NCI-H1930 (cell line): ENCODE data around the gene TRAPPC2L.

ENCODE experiments used
- DNase-seq, 2 experiments: peaks; one replicate each; lab custom pipeline; 2025; lab: John Stamatoyannopoulos, UW

Gene TRAPPC2L

DNA sequence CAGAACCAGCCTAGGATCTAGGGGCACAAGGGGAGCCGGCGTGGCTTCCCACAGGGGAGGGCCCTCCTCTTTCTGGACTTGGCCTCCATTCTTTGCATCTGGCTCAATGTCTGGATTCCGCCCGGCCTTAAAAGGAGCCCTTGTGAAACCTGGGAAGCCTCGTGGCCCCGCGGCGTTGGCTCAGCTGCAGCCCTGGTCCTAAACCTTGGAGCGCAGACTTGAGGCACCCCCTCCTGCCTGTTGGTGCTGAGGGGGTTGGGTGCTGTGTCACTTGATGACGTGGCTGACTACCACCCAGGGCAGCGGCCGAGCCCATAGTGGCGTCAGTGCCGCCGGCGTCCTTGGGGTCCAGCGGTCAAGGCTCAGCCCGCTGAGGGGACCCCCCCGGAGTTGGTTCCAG, 4.4 kb downstream of the TRAPPC2L start:
- no peak for DNase-seq

DNA sequence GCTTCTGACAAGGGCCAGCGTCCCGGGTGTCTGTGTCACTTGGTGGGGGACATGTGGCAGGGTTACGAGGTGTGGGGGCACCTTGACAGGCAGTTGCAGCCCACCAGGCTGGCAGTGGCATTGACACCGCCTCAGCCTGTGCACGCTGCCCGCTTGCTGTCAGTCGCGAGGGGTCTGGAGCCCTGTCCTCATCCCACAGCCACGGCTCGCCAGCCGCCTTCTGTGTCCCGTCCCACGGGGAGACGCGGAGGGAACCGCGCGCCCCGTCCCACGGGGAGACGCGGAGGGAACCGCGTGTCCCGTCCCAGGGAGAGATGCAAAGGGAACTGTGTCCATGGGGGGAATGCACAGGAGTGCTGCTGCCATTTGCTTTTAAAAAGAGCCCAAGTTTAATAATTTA, 6.0 kb downstream of the TRAPPC2L start:
- no peak for DNase-seq

DNA sequence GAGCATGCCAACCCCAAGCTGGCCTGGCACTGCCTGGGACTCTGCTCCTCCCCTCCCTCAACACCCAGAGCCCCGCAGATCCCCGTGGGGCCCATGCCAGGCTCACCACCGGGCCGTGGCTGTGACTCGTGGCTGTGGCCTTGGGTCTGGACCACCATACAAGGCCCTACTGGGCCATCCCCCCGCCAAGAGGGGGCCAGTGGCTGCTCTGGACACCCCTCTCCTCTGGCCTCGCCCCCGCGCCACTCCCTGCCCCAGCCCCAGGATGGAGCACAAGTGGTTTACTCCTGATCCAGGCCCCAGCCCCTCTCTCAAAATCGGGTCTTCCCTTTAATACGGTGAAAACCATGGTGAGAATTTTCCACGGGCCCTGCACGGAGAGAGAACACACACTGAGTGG, 6.5 kb downstream of the TRAPPC2L start:
- DNase-seq, result no peak

DNA sequence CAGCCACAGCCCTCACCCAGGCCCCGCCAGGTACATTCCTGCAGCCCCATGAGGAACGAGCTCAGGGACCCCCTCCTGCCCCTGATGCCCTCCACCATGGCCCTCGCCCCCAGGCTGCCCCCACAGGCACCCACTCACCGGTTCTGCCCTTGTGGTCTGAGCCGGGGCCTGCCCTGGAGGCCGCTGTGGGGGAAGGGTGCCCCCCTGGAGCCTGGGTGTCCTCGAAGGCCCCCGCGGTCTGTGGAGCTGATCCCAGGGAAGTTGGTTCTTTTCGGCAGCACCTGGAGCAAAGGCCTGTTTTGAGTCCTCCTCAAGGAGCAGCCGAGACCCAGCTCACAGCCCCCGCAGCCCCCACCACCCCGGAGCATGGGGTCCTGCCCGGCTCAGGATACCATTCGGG, 7.2 kb downstream of the TRAPPC2L start:
- DNase-seq, result no peak

DNA sequence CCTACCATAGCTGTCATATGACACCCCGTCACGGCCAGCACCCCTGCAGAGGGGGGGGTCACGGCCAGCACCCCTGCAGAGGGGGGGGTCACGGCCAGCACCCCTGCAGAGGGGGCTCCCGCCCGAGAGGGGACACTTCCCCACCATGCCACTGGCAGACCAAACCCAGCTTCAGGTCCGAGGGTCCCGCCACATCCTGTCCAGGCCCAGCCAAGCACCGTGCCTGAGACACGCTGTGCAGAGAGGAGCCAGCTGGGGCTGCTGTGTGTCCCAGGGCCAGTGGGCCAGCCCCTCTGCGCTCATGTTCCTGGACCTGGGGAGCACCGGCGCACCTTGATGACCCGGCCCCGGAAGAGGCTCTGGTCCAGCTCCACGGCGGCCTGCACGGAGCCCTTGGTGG, 7.6 kb downstream of the TRAPPC2L start:
- no peak for DNase-seq

DNA sequence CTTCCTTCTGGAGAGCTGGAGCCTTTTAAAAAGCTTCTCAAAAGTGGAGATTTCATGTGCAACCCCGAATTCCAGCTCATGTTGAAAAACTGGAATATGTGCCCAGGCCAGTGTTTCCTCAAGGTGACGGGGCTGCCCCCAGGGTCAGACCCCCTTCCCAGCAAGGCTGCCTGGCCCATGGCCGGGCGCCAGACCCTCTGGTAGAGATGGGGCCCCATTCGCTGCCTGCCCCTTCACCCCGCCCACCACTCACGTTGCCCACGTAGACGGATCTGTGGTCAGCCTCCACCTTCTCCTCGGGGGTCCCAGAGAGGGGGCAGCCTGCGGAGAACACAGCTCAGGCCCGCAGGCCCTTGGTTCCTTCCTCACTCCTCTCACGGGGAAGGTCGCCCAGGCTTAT, 8.4 kb downstream of the TRAPPC2L start:
- no peak for DNase-seq

DNA sequence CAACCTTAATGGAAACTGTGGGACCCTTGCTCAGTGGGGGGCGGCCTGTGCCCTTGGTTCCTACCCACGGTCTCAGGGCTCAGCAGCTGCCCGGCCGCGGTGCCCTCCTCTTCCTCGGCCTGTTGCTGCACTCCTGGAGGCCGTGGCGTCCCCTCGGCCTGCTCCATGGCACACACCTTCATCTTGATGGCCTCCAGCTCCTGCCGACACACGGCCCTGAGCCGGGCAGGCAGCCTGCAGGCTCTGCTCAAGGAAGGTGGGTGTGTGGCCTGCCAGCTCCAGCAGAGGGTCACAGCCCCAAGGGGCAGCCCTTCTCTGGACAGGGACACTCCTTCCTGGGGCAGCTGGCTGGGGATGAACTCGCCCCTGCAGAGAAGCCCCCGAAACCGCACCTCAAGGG, 8.8 kb downstream of the TRAPPC2L start:
- no peak for DNase-seq

DNA sequence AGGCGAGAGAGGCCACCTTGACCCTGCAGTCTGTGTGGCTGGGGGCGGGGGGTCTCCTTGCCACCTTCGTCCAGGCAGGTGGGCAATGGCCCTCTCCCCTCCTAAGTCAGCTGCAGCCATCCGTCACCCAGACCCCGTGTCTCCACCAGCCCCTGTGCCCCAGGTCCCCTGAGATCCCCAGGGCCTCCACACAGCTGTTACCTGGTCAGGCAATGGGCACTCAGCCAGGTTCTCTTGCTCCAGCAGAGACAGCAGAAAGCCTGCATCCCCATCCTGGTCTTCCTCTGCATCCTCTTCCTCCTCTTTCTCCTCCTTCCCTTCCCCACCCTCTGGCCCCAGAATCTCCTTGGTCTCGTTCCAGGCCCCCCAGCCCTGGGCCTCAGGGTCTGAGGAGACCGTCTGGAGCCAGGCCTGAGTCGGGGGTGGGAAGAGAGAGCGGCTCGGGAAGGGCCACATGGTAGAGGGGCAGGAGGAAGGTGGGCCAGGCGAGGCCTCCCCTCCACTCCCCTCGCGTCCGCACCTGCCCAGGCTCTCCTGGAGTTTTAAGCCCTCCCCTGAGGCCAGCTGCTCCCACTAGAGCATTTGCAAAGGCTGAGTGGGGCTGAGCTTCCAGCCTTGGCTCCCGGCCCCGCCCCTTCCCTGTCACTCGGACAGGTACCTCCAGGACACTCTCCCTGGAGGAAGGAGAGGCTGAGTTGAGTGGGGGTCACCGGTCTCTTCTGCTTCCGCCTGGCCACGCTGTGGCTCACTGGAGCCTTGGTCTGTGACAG, 9.4 kb downstream of the TRAPPC2L start, which contains the start of gene PABPN1L:
TSS of gene PABPN1L (minus strand) at position 510 of the 770 bp plus-strand sequence. CDS start at position 456, 54 bp downstream.
- no peak for DNase-seq

DNA sequence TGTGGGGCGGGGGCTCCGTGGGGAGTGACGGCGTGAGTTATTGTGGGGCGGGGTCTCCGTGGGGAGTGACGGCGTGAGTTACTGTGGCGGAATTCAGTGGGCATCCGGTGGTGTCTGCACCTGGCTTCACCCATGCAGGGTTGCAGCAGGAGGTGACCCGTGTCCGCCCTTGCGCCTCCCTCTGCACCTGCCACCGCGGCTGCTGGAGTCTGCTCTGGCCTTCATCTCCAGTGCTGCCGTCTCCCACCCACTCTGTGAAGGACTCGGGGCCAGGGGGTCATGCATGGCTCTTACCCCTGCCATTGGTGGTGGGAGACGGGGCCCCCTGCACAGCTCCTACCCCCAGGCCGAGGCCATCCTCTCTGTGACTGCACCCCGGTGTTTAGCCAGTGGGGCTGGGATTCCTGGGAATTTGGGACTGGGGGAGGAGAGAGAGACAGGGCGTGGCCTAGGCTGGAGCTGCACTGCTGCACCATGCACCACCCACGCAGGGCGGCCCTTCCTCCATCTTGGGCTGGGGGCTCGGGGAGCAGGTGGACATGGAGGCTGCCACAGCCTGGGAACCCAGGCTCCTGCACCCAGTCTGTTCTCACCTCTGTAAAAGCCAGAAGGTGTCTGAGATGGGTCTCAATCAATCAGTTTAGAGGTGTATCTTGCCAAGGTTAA, 10.8 kb downstream of the TRAPPC2L start:
- DNase-seq, result no peak

DNA sequence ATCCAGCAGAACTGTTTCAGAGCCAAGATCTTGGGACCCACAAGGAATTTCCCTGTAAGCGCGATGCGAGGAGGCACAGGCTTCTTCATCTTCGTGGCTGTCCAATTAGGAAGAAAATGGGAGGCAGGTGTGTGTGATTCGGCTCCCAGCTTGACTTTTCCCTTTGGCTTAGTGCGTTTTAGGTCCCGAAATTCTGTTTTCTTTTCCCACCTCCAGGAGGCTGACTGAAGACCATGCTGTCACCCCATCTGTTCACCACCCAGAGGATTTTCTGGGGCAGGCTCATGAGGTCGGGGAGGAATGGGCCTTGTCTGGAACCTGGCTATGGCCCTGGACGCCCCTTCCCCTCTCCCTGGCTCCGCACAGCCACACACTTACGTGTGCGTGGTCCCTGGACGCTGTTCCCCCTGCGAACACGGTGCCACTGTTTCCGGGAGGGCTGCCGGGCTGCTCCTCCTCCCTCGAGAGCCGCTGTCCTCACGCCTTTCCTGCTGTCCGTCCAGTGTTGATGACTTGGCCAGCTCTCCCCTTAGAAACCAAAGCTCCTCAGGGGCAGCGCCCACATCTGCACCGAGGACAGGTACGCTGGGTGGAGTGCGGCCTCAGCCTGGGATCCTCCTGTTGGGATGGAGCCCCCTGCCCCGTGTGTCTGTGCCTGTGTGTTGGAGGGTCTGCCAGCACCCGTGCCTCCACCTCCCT, 12.2 kb downstream of the TRAPPC2L start:
- no peak for DNase-seq

DNA sequence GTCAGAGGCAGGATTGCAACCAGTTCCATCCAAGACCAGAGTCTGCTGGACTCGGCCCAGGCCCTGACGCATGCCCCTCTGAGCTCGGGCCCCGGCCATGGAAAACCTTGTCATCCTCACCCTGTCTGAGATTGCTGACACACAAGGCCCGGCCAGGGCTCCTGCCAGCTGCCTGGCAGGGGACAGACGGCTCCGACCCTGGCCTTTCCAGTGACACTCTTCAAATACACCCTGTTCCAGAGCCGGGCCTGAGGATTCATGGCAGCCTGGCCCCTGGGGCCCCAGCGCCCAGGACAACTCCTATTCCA, 12.7 kb downstream of the TRAPPC2L start:
- DNase-seq, result no peak

DNA sequence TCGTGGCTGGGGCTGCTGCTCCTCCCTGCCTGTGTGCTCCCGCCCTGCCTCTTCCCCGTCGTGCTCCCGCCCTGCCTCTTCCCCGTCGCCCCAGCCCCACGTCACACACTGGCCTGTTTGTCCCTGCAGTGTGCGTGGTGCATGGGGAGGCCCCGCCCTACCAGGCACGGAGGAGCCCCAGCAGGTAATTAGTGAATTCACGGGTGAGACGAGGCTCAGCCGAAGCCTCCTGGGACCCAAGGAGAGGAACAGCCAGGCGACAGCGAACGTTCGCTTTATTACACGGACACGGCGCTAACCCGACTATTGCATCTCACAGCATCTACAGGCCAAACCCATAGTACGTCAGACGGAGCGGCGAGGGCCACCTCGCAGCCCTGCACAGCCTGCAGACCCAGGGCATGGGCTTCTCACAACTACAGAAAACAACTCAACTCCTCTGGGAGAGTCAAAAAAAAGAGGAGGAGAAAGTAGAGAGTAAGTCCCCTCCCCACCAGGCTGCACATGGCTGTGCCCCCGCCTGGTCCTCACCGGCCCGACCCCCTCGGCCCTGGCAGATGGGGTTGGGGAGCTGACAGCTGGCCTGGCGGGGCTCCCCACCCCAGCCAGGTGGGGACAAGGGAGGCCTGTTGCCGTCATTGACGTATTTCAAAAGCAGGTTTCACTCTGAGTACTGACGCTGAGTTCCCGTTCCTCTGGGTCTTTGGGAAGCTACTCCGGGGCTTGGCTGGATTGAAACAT, 13.9 kb downstream of the TRAPPC2L start:
- DNase-seq, result no peak

DNA sequence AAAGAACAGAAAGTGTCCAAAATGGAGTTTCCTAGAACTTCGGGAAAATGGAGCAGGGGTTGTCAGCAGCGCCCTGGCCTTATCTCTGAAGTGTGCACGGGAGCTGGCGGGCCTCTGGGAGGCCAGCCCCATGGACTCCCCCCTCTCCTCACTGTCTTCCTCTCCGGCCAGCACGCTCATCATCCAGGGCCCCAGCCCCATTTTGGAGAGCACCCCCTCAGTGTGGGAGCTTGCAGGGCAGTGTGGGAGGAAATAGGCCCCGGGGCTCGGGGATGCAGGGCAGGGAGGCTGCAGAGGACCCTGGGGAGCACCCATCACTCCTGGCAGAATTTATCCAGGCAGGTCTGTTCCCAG, 14.4 kb downstream of the TRAPPC2L start:
- no peak for DNase-seq

DNA sequence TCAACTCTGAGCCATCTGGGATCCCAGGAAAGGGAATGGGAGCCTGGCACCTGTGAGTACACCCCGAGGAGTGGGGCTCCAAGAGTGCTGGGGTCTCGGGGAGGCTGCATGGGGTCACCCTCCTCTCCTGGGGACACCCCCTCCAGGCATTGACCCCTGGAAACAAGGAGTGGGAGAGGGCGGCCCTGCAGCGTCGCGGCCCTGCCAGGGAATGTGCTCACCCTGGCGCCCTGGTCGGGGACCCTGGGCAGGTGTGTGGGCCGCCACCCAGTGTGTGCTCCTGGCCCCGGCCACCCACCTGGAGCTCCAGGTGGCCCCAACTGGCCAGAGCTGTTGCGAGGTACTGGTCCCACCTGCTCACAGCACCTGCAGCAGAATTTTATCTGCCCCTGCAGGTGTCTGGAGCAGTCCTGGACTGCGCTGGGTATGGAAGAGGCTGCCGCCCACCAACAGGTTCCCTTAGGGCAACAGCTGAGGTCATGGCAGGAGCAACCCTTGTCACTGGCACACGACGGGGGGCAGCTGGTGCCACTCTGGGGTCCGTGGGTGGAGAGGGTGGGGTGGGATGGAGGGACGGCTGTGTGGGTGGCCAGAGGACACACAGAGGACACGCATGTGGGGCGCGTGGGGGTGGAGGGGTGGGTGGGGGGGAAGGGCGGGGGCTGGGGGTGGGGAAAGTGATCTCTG, 14.9 kb downstream of the TRAPPC2L start:
- DNase-seq, result no peak

DNA sequence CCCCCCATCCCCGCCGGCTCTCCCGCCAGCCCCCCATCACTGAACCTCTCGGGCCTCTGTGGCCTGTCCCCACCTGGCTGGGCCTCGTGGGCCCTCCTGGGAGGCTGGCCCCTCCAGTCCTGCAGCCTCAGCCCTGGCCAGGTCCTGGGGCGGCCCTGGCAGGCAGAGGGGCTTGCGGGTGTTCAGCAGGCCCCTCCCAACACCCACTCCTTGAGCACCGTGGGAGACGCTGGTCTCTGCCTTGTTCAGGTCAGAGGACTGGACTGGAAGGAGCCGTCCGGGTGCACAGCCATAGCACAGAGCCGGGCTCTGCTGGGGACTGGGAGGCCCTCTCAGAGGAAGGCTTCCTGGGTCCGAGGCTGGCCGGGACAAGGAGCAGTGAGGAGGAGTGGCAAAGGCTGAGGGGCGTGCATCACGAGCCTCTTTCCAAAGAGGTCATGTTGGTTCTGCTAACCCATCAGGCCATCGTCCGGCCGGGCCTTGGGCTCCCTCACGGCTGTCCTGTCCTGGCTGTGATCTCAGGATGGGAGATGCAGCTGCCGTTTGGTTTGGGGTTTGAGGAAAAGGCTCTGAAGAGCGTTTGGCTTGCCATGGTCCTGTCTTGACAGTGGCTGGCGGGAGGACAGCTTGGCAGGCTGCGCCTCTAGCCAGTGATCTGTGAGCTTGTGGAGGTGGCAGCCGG, 15.9 kb downstream of the TRAPPC2L start:
- no peak for DNase-seq

DNA sequence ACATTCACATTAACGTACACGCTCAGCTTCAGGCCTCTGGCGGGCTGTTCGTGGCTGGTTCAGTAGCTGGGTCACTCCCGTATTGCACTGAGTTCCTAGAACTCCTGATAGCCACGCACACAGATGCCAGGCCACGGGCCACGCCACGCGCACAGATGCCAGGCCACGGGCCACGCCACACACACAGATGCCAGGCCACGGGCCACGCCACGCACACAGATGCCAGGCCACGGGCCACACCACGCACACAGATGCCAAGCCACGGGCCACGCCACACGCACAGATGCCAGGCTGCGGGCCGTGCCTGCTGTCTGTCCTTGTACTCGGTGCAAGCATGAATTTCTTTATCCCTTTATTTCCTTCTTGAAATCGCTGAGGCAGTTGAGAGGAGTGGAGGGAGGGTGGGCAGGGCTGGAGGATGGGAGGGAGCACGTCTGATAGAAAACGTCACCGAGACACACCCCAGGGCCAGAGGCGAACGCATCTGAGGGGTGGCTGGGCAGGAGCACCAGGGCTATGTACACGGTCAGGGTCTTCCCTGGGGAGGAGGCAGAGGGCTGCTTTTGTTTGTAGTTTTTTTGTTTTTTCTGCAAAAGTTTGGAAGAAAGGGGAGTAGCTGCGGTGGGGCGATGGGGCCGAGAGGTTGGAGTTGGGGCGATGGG, 18.1 kb downstream of the TRAPPC2L start:
- DNase-seq, result no peak

DNA sequence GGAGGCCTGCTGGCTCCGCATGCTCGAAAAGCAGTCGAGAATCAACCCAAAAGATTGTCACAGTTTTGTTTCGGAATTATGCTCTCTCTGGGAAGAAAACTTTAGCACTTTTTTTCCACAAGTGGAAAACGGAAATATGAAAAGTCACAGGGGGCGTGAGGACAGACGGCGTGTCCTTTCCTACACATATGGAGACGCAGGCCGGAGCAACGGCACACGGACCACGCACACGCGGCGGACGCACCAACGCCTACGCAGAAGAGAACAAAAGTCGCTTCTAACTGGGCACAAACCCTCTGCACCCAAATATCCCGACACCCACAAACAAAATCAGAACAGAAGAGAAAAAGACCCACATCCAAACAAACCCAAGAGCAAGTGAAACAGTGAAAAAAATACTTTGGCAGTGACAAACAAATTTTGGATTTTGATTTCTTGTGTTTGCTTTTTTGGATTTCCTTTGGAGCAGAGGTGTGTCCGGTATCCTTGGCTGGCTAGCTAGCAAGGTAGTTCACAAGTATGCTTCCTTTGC, 18.8 kb downstream of the TRAPPC2L start:
- no peak for DNase-seq

DNA sequence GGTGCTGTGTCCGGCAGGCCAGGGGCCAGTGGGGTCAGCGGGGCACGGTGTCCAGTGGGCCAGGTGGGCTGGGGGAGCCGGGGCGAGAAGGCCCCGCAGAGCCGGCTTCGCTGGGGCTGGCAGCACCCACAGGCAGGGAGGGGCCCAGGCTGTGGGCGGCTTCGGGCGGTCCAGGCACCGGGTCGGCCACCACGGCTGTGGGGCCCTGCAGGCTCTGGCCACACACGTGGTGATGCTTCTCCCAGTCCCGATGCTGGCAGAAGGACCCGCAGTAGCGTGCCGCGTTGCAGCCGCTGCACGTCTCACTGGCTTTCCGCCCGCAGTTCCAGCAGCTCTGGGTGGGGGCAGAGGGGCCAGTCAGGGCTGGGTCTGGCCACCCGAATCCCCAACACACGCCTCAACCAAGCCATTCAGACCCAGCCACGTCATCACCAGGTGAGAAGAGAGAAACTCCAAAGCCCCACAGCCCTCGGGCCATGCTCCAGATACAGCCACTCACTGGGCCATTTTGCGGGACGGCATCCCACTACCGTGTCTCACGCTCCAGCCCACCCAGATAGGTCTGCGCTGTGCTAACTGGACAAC, 20.1 kb downstream of the TRAPPC2L start:
- DNase-seq, result no peak

DNA sequence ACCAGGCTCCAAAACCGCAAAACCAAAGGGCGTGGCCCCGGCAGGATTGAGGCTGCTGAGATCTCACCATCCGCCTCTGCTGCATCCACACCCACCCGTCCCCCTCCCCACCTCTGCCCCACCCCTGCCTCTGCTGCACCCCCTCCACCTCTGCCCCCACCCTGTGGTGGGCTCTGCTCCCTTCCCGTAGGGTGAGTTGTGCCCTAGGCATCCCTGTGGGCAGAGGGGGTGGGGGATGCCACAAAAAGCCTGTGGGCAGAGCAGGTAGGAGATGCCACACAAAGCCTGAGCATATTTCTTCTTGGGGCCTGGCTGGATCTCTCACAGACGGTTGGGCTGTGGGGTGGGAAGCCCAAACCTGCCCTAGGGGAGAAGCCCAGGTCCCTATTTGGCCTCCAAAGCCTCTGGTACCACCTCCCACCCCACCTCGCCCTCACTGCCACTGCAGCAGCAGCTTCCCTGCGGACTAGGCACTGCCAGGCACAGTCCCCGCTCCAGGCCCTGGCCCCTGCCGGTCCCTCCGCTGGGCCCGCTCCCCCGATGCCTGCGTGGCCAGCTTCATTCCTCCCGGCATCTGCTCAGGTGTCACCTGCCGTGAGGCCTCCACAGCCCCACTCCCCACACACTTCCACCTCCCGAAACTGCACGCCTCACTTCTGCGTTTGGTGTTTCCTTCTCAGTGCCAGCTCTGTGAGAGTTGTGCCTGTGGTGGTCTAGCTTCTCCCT, 20.8 kb downstream of the TRAPPC2L start:
- no peak for DNase-seq

DNA sequence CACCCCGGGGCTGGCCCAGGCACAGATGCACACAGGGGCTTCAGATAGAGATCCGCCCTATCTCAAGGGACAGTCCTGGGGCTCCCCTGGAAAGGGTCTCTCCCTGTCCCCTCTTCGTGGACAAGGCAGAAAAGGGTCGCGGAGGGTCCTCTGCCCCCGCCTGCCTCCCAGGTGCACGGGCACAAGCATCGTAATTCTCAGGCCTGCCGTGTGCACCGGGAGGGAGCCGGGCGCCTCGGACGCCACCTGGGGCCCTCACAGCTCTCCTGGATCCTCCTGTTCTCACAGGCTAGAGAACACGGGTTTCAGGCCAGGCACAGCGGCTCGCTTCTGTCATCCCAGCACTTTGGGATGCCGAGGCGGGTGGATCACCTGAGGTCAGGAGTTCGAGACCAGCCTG, 21.4 kb downstream of the TRAPPC2L start:
- DNase-seq, result no peak
